Cardiac muscle cell (in vitro differentiated cells and primary cell): Measurements from ENCODE around the gene BCL7C. TPM values are rescaled to one million over a fixed set of nuclear protein-coding genes. Genes with fewer than 3 reads are reported as not detected.

Source experiments
- DNase-seq, 2 donors: peaks; one replicate each; pipeline versions ENCODE4 v3.0.0 to v3.0.0-alpha.2; 2010 to 2017; ENCODE audit warnings: low read depth in 1 of 2, low spot score in 1 of 2
- H3K27ac ChIP-seq: fragments of 200-600 bp; sonication (generic); 2 replicates; pipeline ENCODE4 v1.5.1; 2016
- H3K27me3 ChIP-seq: fragments of 200-600 bp; sonication (generic); 2 replicates; pipeline ENCODE4 v1.6.0; 2016; ENCODE audit warnings: control low read depth
- H3K36me3 ChIP-seq: fragments of 200-600 bp; sonication (generic); 2 replicates; pipeline ENCODE4 v1.5.1; 2016; ENCODE audit warnings: control low read depth
- H3K4me1 ChIP-seq: fragments of 200-600 bp; sonication (generic); 2 replicates; pipeline ENCODE4 v1.8.1; 2017; ENCODE audit warnings: low read depth, mild to moderate bottlenecking, mixed run types
- H3K4me3 ChIP-seq: fragments of 200-600 bp; sonication (generic); 2 replicates; pipeline ENCODE4 v1.5.1; 2016; ENCODE audit warnings: mild to moderate bottlenecking
- H3K9me3 ChIP-seq: fragments of 200-600 bp; sonication (generic); 2 replicates; pipeline ENCODE4 v1.5.1; 2017; ENCODE audit warnings: low read depth, mild to moderate bottlenecking, control low read depth
- polyA plus RNA-seq: library from polyadenylated mRNA; unstranded; fragments of >200 nt; fragmentation: Nextera tagmentation; extraction: Ambion mirVana; gene quantifications from 2 replicates; pipeline ENCODE4 v1.2.1, GENCODE V29; 2016
- total RNA-seq: library from RNA; depleted of rRNA; stranded (reverse); fragments of >200 nt; gene quantifications from 2 replicates; pipeline ENCODE4 v1.2.3, GENCODE V29; 2016
- TF ChIP-seq, protein P1 (sequence below): IDR thresholded peaks from 2 replicates; pipeline ENCODE4 v1.5.1; 2012; ENCODE audit warnings: low read depth, mild to moderate bottlenecking, low read length

Gene BCL7C
- total and polyA plus RNA-seq, 2 experiments from 2014 or later, result 39.8 to 60.6 TPM

DNA sequence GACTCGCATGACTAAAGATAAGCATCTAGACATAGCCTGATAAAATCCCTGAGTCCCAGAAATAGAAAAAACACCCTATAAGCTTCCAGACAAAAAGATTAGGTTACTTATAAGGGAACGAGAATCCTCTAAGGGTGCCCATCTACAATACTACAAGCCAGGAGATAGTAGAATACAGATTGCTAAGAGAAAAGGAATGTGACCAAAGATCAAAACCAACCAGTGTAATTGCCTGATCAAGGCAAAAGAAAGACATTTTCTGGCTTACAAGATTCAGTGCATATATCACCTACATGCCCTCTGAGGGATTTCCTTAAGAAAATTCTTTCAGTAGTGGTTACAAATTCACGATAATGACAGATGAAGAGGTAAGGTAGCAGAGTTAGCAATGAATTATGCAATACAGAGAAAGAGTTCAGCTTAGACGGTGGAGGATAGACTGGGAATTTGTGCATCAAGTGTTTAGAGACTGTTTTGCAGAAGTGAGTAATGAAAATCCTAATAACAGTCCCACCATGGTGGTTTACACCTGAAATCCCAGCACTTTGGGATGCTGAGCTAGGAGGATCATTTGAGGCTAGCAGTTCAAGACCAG lies 35.0 kb downstream of the BCL7C start:
- Histone ChIP-seq H3K27ac (no peak overlapping the region), H3K27me3 (no peaks in the 10 kb centered on the region), H3K36me3 (no peaks in the 10 kb centered on the region), H3K4me3 (no peak overlapping the region), H3K9me3 (no peaks in the 10 kb centered on the region), H3K4me1 (no peaks in the 10 kb centered on the region)
- TF ChIP-seq, protein P1, sequence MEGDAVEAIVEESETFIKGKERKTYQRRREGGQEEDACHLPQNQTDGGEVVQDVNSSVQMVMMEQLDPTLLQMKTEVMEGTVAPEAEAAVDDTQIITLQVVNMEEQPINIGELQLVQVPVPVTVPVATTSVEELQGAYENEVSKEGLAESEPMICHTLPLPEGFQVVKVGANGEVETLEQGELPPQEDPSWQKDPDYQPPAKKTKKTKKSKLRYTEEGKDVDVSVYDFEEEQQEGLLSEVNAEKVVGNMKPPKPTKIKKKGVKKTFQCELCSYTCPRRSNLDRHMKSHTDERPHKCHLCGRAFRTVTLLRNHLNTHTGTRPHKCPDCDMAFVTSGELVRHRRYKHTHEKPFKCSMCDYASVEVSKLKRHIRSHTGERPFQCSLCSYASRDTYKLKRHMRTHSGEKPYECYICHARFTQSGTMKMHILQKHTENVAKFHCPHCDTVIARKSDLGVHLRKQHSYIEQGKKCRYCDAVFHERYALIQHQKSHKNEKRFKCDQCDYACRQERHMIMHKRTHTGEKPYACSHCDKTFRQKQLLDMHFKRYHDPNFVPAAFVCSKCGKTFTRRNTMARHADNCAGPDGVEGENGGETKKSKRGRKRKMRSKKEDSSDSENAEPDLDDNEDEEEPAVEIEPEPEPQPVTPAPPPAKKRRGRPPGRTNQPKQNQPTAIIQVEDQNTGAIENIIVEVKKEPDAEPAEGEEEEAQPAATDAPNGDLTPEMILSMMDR, result no peak
- DNase-seq, result no peak

DNA sequence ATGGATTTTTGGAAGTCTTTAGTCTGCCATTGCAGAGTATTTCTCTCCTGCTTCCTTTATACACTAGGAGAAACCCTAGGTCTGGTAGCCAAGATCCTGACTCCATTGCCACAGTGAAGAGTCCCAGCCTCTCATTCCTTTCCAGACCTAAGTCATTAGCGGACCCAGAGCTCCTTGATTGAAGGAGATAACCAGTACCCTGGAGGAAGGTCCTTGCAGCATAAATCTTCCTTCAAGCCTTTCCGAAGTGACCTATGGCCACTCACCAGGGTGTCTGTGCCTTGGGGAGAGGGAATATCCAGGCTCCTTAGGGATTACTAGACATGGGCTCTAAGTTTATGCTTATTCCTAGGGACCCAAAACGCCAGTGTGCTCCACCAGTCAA lies 35.8 kb downstream of the BCL7C start:
- Histone ChIP-seq H3K9me3 (no peaks in the 10 kb centered on the region), H3K27me3 (no peaks in the 10 kb centered on the region), H3K27ac (no peak overlapping the region), H3K36me3 (no peaks in the 10 kb centered on the region), H3K4me1 (no peaks in the 10 kb centered on the region), H3K4me3 (no peak overlapping the region)
- DNase-seq, result no peak
- TF ChIP-seq, protein P1, result no peak

DNA sequence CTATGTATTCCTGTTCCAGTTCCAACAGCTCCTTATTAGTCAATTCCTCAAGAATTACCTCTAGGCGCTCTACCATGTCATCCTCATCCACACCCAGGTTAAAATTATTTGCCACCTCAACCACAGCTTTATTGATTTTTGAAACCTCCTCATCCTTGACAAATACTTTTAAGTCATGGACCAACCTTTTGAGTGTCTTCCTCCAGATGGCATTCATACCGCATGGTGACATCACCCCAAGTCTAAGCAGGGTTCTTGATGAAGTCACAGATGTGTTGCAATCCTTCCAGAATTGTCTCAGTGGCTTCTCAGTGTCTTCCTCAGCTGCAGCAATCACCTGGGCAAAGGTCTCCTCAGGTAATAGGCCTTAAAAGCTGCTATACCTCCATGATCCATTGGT lies 40.1 kb downstream of the BCL7C start:
- H3K4me1 ChIP-seq, result no peaks in the 10 kb centered on the region
- H3K27me3 ChIP-seq, result no peaks in the 10 kb centered on the region
- H3K27ac ChIP-seq, result no peak overlapping the region
- TF ChIP-seq, protein P1, result no peak
- H3K36me3 ChIP-seq, result no peaks in the 10 kb centered on the region
- H3K4me3 ChIP-seq, result no peak overlapping the region
- DNase-seq, result no peak
- no peaks in the 10 kb centered on the region for H3K9me3 ChIP-seq

- Histone ChIP-seq H3K27ac (no peak overlapping the region), H3K36me3 (no peaks in the 10 kb centered on the region), H3K4me1 (peaks cover 4% of the 10 kb centered on the region), H3K4me3 (no peak overlapping the region), H3K9me3 (no peaks in the 10 kb centered on the region), H3K27me3 (no peaks in the 10 kb centered on the region)
- no peak for DNase-seq
- TF ChIP-seq, protein P1, result no peak
These were observed 43.6 kb downstream of the BCL7C start for GRCh38 chr16:30850246-30850645.

- Histone ChIP-seq H3K27me3 (no peaks in the 10 kb centered on the region), H3K36me3 (no peaks in the 10 kb centered on the region), H3K4me1 (peaks cover 4% of the 10 kb centered on the region), H3K4me3 (no peak overlapping the region), H3K9me3 (no peaks in the 10 kb centered on the region), H3K27ac (peak overlapping the region; percentile 13)
- TF ChIP-seq, protein P1, result no peak
- DNase-seq, result peak in 1 of 2 donors; percentile 61
These were observed 47.1 kb downstream of the BCL7C start for GRCh38 chr16:30846649-30847402.
